ENCODE results near the gene CPZ.

CPZ gene

DNA sequence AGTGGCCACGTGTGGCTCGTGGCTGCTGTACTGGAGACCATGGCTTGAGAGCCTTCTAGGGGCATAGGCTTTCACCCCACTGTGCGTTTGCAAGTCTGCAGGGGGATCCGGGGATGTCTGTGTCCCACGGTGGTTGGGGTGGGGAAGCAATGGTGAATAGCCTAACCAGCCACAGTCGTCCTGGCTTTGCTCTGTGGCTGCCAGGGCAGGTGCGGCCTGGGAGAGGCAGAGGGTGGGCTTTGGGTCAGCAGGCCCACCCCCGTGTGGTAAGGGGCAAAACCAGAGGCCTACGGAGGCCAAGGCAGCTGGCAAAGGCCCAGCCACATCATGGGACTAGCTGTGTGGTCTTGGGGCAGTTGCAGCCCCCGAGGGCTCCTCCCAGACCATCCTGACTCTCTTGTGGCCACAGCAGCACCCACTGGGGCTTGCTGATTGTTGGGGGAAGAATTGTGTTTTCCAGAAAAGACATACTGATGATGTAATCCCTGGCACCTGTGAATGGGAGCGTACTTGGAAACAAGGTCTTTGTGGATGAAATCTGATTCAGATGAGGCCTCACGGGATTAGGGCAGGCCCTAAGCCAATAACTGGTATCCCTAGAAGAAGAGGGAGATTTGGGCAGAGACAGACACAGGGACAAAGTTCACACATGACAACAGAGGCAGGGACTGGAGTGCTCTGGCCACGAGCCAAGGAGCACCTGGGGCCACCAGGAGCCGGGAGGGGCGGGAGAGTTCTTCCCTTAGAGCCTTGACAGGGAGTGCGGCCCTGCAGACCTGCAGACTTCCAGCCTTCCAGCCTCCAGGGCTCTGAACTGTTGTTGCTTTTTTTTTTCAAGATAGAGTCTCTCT, 2.9 kb downstream of the CPZ start:
- no peaks in the 10 kb centered on the region for H3K36me3 ChIP-seq (ENCODE audit: control insufficient read depth, insufficient read depth, low read length)
- no peak for DNase-seq (ENCODE audit: extremely low read depth, insufficient read length)
- no peak for TF ChIP-seq CTCF (IDR thresholded peaks at IDR 0.05; ENCODE audit: insufficient read depth, low read length, poor library complexity, severe bottlenecking)

DNA sequence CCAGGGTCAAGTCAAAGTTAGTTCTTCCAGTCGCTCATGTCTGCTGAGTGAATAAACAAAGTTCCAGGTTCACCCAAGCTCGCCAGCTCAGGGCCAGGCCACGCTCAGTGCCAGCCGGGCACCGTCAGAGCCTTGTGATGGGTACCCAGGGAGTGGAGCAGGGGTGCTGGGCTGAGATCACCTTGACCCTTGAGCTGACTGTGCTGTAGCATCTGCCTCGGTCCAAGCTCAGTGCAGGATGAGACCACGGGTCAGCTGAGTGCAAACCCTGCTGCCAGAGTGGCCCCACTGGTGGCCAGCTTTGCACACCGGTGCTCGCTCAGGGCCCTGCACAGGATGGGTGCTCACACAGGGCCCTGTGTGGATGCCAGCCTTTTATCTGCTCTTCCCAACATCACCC, 4.3 kb downstream of the CPZ start:
- H3K27me3 ChIP-seq (replicated peaks; ENCODE audit: control insufficient read depth, insufficient read depth, low read length) = peaks cover 7% of the 10 kb centered on the region
- TF ChIP-seq CTCF (IDR thresholded peaks at IDR 0.05; ENCODE audit: insufficient read depth, low read length, poor library complexity, severe bottlenecking) = no peak
- no peaks in the 10 kb centered on the region for H3K36me3 ChIP-seq (ENCODE audit: control insufficient read depth, insufficient read depth, low read length)
- no peak overlapping the region for H3K4me3 ChIP-seq (replicated peaks; ENCODE audit: low read depth, low read length)
- DNase-seq (ENCODE audit: extremely low read depth, insufficient read length) = no peak

More for the DNA sequence above, 2.9 kb downstream of the CPZ start:
- Histone ChIP-seq H3K4me3 (replicated peaks; ENCODE audit: low read depth, low read length) (no peak overlapping the region), H3K27me3 (replicated peaks; ENCODE audit: control insufficient read depth, insufficient read depth, low read length) (peaks cover 7% of the 10 kb centered on the region)

GRCh38 chr4:8597319-8597718, 4.8 kb downstream of the CPZ start:
- no peak for TF ChIP-seq CTCF (IDR thresholded peaks at IDR 0.05; ENCODE audit: insufficient read depth, low read length, poor library complexity, severe bottlenecking)
- no peaks in the 10 kb centered on the region for H3K36me3 ChIP-seq (ENCODE audit: control insufficient read depth, insufficient read depth, low read length)
- no peak overlapping the region for H3K4me3 ChIP-seq (replicated peaks; ENCODE audit: low read depth, low read length)
- DNase-seq (ENCODE audit: extremely low read depth, insufficient read length) = no peak
- peaks cover 5% of the 10 kb centered on the region; the same call in 1 of the 2 replicates for H3K27me3 ChIP-seq (replicated peaks; ENCODE audit: control insufficient read depth, insufficient read depth, low read length)

- no peak for TF ChIP-seq CTCF (IDR thresholded peaks at IDR 0.05; ENCODE audit: insufficient read depth, low read length, poor library complexity, severe bottlenecking)
- Histone ChIP-seq H3K27me3 (replicated peaks; ENCODE audit: control insufficient read depth, insufficient read depth, low read length) (peaks cover 5% of the 10 kb centered on the region; the same call in 1 of the 2 replicates), H3K4me3 (replicated peaks; ENCODE audit: low read depth, low read length) (no peak overlapping the region), H3K36me3 (ENCODE audit: control insufficient read depth, insufficient read depth, low read length) (no peaks in the 10 kb centered on the region)
- no peak for DNase-seq (ENCODE audit: extremely low read depth, insufficient read length)
These were observed 5.2 kb downstream of the CPZ start for GRCh38 chr4:8597791-8598190.

DNA sequence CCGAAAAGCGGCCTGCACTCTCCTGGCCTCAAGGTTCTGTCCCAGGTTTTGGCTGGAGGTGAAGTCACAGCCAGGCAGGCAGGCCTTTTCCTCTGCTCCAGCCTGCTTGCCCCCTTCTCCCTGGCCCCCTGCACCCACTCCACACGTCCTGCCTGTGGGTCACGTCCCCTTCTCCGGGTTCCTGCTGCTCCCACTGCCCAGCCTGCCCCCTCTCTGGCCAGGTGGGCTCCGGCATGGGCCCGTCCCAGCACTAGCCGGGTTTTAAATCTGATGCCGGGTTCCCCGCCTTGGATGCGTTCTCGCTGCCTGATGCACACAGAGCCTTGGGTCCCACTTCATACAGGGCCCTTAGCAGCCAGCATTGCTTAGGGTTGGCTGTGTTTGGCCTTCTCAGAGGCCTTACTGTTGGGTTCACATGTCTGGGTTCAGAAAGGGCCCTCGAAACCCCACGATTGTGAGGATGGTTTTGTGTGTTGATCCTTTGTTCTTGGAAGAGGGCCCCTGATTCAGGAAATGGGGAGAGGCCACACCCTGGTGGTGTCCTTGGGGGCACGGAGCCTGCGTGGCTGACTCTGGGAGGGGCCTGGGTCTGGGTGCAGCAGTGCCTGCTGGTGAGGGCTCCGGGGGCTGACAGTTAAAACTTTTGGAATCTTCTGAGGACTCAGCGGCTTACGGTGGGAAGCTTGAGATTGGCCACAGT, 6.0 kb downstream of the CPZ start:
- H3K27me3 ChIP-seq (replicated peaks; ENCODE audit: control insufficient read depth, insufficient read depth, low read length) = peaks cover 5% of the 10 kb centered on the region; the same call in 1 of the 2 replicates
- H3K36me3 ChIP-seq (ENCODE audit: control insufficient read depth, insufficient read depth, low read length) = no peaks in the 10 kb centered on the region
- DNase-seq (ENCODE audit: extremely low read depth, insufficient read length) = no peak
- no peak overlapping the region for H3K4me3 ChIP-seq (replicated peaks; ENCODE audit: low read depth, low read length)
- TF ChIP-seq CTCF (IDR thresholded peaks at IDR 0.05; ENCODE audit: insufficient read depth, low read length, poor library complexity, severe bottlenecking) = no peak

Measured in GM06990 (cell line).